ENCODE results near the gene ARHGAP28.

The ARHGAP28 gene

GRCh38 chr18:6730416-6731221, 1.1 kb downstream of the ARHGAP28 start:
- TF ChIP-seq CTCF (IDR thresholded peaks at IDR 0.05; ENCODE audit: low read depth, low read length, missing control alignments), result no peak
- DNase-seq (ENCODE audit: extremely low read depth, low read depth), result no peak
- peak overlapping the region; percentile 55 for H3K4me3 ChIP-seq (replicated peaks; ENCODE audit: low read depth, low read length)

GRCh38 chr18:6731222-6731596, 1.7 kb downstream of the ARHGAP28 start:
- H3K4me3 ChIP-seq (replicated peaks; ENCODE audit: low read depth, low read length), result peak overlapping the region; percentile 55
- TF ChIP-seq CTCF (IDR thresholded peaks at IDR 0.05; ENCODE audit: low read depth, low read length, missing control alignments), result no peak
- DNase-seq (ENCODE audit: extremely low read depth, low read depth), result peak; percentile 90

- no peak for DNase-seq (ENCODE audit: extremely low read depth, low read depth)
- H3K4me3 ChIP-seq (replicated peaks; ENCODE audit: low read depth, low read length), result no peak overlapping the region
- TF ChIP-seq CTCF (IDR thresholded peaks at IDR 0.05; ENCODE audit: low read depth, low read length, missing control alignments), result no peak
Measured at GRCh38 chr18:6732952-6733351, 3.4 kb downstream of the ARHGAP28 start.

- no peak for DNase-seq (ENCODE audit: extremely low read depth, low read depth)
- H3K4me3 ChIP-seq (replicated peaks; ENCODE audit: low read depth, low read length), result no peak overlapping the region
- TF ChIP-seq CTCF (IDR thresholded peaks at IDR 0.05; ENCODE audit: low read depth, low read length, missing control alignments), result no peak
Measured at GRCh38 chr18:6733758-6734157, 4.2 kb downstream of the ARHGAP28 start.

- no peak for TF ChIP-seq CTCF (IDR thresholded peaks at IDR 0.05; ENCODE audit: low read depth, low read length, missing control alignments)
- DNase-seq (ENCODE audit: extremely low read depth, low read depth), result peak; percentile 57
- no peak overlapping the region for H3K4me3 ChIP-seq (replicated peaks; ENCODE audit: low read depth, low read length)
Measured at GRCh38 chr18:6734726-6735430, 5.4 kb downstream of the ARHGAP28 start.

- TF ChIP-seq CTCF (IDR thresholded peaks at IDR 0.05; ENCODE audit: low read depth, low read length, missing control alignments), result no peak
- no peak overlapping the region for H3K4me3 ChIP-seq (replicated peaks; ENCODE audit: low read depth, low read length)
- DNase-seq (ENCODE audit: extremely low read depth, low read depth), result no peak
Measured at GRCh38 chr18:6737833-6738232, 8.3 kb downstream of the ARHGAP28 start.
